ENCODE results near the gene CCM2. TPM values are rescaled to one million over a fixed set of nuclear protein-coding genes. Genes with fewer than 3 reads are reported as not detected.
A peak's percentile ranks its signal among the peaks of the same experiment; 100 is the strongest.
"Not testable (repeated sequence)": the region's sequence is repeated elsewhere in the genome, so short reads cannot be mapped to it uniquely, and the experiment has no call there.

CCM2 gene
- total and polyA plus RNA-seq, 4 donors: 25.8 to 48.9 (median 41.6) TPM

DNA sequence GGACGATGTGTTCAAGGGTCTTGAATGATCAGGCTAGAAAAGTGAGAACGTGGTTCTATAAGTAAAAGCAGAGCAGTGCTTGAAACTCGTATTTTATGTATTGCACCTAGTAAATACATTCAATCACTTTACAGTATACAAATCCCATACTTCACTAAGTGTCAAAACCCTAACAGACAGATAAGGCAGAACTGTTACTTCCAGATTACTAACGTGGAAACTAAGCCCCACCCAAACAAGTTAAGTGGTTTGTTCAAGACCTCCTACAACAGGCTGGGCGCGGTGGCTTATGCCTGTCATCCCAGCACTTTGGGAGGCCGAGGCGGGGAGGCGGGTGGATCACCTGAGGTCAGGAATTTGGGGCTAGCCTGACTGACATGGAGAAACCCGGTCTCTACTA lies 12.0 kb upstream of the CCM2 start:
- 84% methylated on average over 8 of the region's 10 CpGs for WGBS (ENCODE audit: insufficient coverage)
- no peak for DNase-seq (ENCODE audit: low read depth in 4 of 6, low spot score in 6 of 6)
- no peaks in the 10 kb centered on the region for H3K9me3 ChIP-seq (ENCODE audit: control insufficient read depth, insufficient read depth, low read length)
- no peak overlapping the region for H3K27ac ChIP-seq (ENCODE audit: low read depth, low read length)
- H3K4me3 ChIP-seq (ENCODE audit: low read depth, low read length): no peak overlapping the region
- H3K36me3 ChIP-seq (ENCODE audit: control insufficient read depth, insufficient read depth, low read length): peaks cover 10% of the 10 kb centered on the region
- H3K27me3 ChIP-seq (ENCODE audit: control insufficient read depth, insufficient read depth, low read length): no peaks in the 10 kb centered on the region
- peaks cover 18% of the 10 kb centered on the region for H3K4me1 ChIP-seq (ENCODE audit: control insufficient read depth, insufficient read depth, low read length)

DNA sequence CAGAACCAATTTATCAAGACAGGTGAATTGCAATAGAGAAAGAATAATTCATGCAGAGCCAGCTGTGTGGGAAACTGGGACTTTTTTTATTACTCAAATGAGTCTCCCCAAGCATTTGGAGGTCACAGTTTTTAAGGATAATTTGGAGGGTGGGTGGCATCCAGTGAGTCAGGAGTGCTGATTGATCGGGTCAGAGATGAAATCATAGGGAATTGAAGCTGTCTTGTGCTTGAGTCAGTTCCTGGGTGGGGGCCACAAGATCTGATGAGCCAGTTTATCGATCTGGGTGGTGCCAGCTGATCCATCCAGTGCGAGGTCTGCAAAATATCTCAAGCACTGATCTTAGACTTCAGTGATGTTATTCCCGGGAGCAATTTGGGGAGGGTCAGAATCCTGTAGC lies 11.3 kb upstream of the CCM2 start:
- DNase-seq (ENCODE audit: low read depth in 4 of 6, low spot score in 6 of 6): no peak
- H3K27ac ChIP-seq (ENCODE audit: low read depth, low read length): no peak overlapping the region
- H3K27me3 ChIP-seq (ENCODE audit: control insufficient read depth, insufficient read depth, low read length): no peaks in the 10 kb centered on the region
- WGBS (ENCODE audit: insufficient coverage): 91% methylated on average over 2 of the region's 4 CpGs
- peaks cover 8% of the 10 kb centered on the region for H3K36me3 ChIP-seq (ENCODE audit: control insufficient read depth, insufficient read depth, low read length)
- peaks cover 18% of the 10 kb centered on the region for H3K4me1 ChIP-seq (ENCODE audit: control insufficient read depth, insufficient read depth, low read length)
- no peaks in the 10 kb centered on the region for H3K9me3 ChIP-seq (ENCODE audit: control insufficient read depth, insufficient read depth, low read length)
- no peak overlapping the region for H3K4me3 ChIP-seq (ENCODE audit: low read depth, low read length)

DNA sequence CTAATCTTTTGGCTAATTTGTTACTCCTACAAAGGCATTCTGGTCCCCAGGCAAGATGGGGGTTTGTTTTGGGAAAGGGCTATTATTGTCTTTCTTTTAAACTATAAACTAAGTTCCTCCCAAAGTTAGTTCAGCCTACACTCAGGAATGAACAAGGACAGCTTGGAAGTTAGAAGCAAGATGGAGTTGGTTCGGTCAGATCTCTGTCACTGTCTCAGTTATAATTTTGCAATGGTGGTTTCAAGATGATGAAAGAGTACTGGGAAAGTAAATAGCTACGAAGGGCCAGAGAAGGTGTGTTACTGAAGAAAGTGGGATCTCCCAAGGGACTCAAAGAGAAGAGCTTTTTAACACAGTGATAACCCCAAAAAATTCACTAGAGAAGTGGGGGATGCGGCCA lies 10.9 kb upstream of the CCM2 start:
- Histone ChIP-seq H3K27me3 (ENCODE audit: control insufficient read depth, insufficient read depth, low read length) (no peaks in the 10 kb centered on the region), H3K36me3 (ENCODE audit: control insufficient read depth, insufficient read depth, low read length) (peaks cover 4% of the 10 kb centered on the region), H3K27ac (ENCODE audit: low read depth, low read length) (no peak overlapping the region), H3K9me3 (ENCODE audit: control insufficient read depth, insufficient read depth, low read length) (no peaks in the 10 kb centered on the region), H3K4me1 (ENCODE audit: control insufficient read depth, insufficient read depth, low read length) (peaks cover 18% of the 10 kb centered on the region), H3K4me3 (ENCODE audit: low read depth, low read length) (no peak overlapping the region)
- 91% methylated on average over 3 of the region's 3 CpGs for WGBS (ENCODE audit: insufficient coverage)
- no peak for DNase-seq (ENCODE audit: low read depth in 4 of 6, low spot score in 6 of 6)

DNA sequence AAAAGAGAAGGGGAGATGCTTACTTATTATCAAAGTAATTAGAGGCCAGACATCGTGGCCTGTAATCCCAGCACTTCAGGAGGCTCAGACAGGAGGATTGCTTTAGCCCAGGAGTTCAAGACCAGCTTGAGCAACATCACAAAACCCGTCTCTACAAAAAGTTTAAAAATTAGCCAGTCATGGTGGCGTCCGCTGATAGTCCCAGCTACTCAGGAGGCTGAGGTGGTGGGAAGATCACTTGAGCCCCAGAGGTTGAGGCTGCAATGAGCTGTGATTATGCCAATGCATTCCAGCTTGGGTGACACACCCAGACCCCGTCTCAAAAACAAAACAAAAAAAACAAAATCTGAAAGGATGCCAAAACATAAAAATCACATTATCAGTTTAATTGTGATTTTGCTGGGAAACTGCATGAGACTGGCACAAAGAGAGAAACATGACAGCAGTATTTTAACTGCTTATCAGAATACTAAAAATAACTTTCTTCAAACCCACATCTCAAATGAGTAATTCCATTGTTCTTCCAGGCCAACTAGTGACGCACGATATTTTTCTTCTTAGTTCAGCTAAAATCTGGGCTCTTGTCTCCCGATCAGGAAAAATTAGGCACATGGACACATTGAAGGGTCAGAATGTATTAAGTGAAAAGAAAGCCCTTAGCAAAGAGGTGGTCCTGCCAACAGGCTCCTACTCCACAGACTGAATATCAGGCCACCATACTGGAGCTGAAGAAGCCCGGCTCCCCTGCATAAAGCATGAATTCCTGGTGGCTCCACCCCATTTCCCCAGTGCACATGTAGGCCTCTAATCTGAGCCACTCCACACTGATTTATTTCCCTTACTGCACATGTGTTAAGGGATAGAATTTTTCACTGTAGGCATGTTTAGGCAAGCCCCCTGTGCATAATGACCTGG lies 9.6 kb upstream of the CCM2 start:
- H3K27me3 ChIP-seq (ENCODE audit: control insufficient read depth, insufficient read depth, low read length): no peaks in the 10 kb centered on the region
- no peaks in the 10 kb centered on the region for H3K9me3 ChIP-seq (ENCODE audit: control insufficient read depth, insufficient read depth, low read length)
- no peaks in the 10 kb centered on the region for H3K36me3 ChIP-seq (ENCODE audit: control insufficient read depth, insufficient read depth, low read length)
- peak overlapping the region; percentile 40 for H3K27ac ChIP-seq (ENCODE audit: low read depth, low read length)
- no peak overlapping the region for H3K4me3 ChIP-seq (ENCODE audit: low read depth, low read length)
- H3K4me1 ChIP-seq (ENCODE audit: control insufficient read depth, insufficient read depth, low read length): peaks cover 16% of the 10 kb centered on the region
- 88% methylated on average over 5 of the region's 9 CpGs for WGBS (ENCODE audit: insufficient coverage)
- no peak for DNase-seq (ENCODE audit: low read depth in 4 of 6, low spot score in 6 of 6)

DNA sequence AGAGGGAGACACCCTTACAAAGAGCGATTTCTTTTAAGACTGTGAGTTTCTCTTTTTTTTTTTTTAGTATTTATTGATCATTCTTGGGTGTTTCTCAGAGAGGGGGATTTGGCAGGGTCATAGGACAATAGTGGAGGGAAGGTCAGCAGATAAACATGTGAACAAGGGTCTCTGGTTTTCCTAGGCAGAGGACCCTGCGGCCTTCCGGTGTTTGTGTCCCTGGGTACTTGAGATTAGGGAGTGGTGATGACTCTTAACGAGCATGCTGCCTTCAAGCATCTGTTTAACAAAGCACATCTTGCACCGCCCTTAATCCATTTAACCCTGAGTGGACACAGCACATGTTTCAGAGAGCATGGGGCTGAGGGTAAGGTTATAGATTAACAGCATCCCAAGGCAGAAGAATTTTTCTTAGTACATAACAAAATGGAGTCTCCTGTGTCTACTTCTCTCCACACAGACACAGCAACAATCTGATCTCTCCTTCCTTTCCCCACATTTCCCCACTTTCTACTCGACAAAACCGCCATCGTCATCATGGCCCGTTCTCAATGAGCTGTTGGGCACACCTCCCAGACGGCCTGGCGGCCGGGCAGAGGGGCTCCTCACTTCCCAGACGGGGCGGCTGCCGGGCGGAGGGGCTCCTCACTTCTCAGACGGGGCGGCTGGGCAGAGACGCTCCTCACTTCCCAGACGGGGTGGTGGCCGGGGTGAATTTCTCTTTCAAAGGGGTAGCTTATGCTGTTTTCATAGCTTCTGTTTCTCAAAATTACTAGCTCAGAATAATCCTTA lies 7.8 kb upstream of the CCM2 start:
- H3K4me3 ChIP-seq (ENCODE audit: low read depth, low read length); H3K4me1 ChIP-seq (ENCODE audit: control insufficient read depth, insufficient read depth, low read length); H3K36me3 ChIP-seq (ENCODE audit: control insufficient read depth, insufficient read depth, low read length); H3K9me3 ChIP-seq (ENCODE audit: control insufficient read depth, insufficient read depth, low read length); DNase-seq (ENCODE audit: low read depth in 4 of 6, low spot score in 6 of 6); H3K27me3 ChIP-seq (ENCODE audit: control insufficient read depth, insufficient read depth, low read length); H3K27ac ChIP-seq (ENCODE audit: low read depth, low read length): not testable (repeated sequence)
- WGBS (ENCODE audit: insufficient coverage): no CpG with 5 or more reads among the region's 21 CpGs

DNA sequence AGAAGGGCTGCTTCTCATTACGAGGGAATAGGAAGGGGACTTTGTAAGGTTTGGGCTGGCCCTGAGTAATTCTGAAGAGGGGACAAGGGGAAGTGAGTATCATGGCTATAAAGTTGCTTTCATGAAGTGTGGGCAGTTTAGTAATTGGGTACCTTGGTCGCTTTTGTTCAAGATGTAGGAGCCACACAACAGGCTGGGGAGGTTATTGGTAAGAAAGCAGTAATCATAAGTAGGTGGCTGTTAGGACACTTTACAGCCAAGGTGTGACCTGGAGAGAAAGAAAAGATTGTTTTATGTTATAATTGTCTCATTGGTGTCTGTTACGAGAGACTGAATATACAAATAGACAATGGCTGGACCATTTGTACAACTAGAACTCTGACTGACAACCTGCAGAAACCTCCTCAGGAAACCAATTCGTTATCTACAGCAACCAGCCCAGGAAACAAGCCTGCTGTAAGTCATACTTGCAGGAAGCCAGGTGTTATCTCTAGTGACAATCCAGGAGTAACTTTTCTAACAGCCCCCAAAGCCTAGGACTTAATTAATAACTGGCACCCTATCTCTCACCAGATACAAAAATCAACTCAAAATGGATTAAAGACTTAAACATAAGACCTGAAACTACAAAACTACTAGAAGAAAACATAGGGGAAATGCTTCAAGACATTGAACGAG lies 5.0 kb upstream of the CCM2 start:
- Histone ChIP-seq H3K9me3 (ENCODE audit: control insufficient read depth, insufficient read depth, low read length) (no peaks in the 10 kb centered on the region), H3K36me3 (ENCODE audit: control insufficient read depth, insufficient read depth, low read length) (no peaks in the 10 kb centered on the region), H3K4me3 (ENCODE audit: low read depth, low read length) (no peak overlapping the region), H3K27ac (ENCODE audit: low read depth, low read length) (no peak overlapping the region), H3K4me1 (ENCODE audit: control insufficient read depth, insufficient read depth, low read length) (no peaks in the 10 kb centered on the region), H3K27me3 (ENCODE audit: control insufficient read depth, insufficient read depth, low read length) (no peaks in the 10 kb centered on the region)
- DNase-seq (ENCODE audit: low read depth in 4 of 6, low spot score in 6 of 6): no peak
- WGBS (ENCODE audit: insufficient coverage): 84% methylated on average over 3 of the region's 5 CpGs

DNA sequence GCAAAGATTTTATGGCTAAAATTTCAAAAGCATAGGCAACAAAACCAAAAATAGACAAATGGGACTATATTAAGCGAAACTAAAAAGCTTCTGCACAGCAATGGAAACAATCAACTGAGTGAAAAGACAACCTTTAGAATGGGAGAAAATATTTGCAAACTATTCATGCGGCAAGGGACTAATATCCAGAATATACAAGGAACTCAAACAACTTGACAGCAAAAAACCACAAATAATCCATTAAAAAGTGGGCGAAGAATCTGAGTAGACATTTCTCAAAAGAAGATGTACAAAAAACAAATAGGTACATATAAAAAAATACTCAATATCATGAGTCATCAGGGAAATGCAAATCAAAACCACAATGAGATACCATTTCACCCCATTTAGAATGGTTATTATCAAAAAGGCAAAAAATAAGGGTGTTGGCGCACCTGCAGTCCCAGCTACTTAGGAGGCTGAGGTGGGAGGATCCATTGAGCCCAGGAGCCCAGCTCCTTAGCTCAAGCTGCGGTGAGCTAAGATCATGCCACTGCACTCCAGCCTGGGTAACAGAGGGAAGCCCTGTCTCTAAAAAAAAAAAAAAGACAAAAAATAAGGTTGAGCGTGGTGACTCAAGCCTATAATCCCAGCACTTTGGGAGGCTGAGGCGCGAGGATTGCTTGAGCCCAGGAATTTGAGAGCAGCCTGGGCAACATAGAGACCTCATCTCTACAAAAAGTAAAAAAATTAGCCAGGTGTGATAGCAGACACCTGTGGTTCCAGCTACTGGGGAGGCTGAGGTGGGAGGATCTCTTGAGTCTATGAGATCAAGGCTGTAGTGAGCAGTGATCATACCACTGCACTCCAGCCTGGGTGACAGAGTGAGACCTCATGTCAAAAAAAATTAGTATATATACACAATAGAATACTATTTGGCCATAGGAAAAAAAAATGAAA lies 4.2 kb upstream of the CCM2 start:
- WGBS (ENCODE audit: insufficient coverage): 100% methylated on average over 1 of the region's 8 CpGs
- no peak overlapping the region for H3K27ac ChIP-seq (ENCODE audit: low read depth, low read length)
- no peak for DNase-seq (ENCODE audit: low read depth in 4 of 6, low spot score in 6 of 6)

DNA sequence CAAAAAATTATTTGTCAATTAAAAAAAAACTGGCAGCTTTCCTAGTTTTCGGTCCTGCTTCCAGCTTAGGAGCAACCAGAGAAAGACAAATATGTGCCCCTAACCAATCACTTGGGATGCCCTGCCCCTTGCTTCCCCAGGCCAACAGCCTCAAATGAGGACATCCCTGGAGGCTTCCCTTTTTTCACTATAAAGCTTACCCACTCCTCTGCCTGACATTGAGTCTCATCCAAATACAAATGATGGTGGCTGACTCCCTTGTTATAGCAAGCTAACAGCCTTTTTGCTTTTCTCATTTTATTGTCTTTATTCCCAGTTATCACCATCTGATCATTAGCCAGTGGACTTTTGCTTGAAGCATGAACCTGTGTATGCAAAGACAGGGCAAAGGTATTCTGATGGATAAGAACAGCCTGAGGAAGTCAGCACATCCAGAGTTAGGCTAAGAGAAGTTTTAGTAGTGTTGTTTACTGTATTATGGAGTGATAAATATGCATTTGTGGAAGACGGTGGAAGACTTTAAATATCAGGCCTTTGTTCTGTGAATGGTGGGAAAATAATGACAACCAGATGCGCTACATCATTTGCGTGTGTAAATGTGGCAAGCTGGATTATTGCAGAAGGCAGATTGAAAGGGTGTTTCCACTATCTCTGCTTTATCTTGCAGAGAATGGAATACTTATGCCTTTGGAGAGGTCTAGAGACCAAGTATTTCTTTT lies 1.7 kb upstream of the CCM2 start:
- H3K27ac ChIP-seq (ENCODE audit: low read depth, low read length): no peak overlapping the region
- DNase-seq (ENCODE audit: low read depth in 4 of 6, low spot score in 6 of 6): no peak
- H3K4me1 ChIP-seq (ENCODE audit: control insufficient read depth, insufficient read depth, low read length): peaks cover 4% of the 10 kb centered on the region
- H3K27me3 ChIP-seq (ENCODE audit: control insufficient read depth, insufficient read depth, low read length): no peaks in the 10 kb centered on the region
- H3K36me3 ChIP-seq (ENCODE audit: control insufficient read depth, insufficient read depth, low read length): no peaks in the 10 kb centered on the region
- H3K9me3 ChIP-seq (ENCODE audit: control insufficient read depth, insufficient read depth, low read length): no peaks in the 10 kb centered on the region
- no peak overlapping the region for H3K4me3 ChIP-seq (ENCODE audit: low read depth, low read length)
- 74% methylated on average over 3 of the region's 4 CpGs for WGBS (ENCODE audit: insufficient coverage)

More for the DNA sequence above, 4.2 kb upstream of the CCM2 start:
- Histone ChIP-seq H3K4me1 (ENCODE audit: control insufficient read depth, insufficient read depth, low read length) (no peaks in the 10 kb centered on the region), H3K27me3 (ENCODE audit: control insufficient read depth, insufficient read depth, low read length) (no peaks in the 10 kb centered on the region), H3K4me3 (ENCODE audit: low read depth, low read length) (no peak overlapping the region), H3K36me3 (ENCODE audit: control insufficient read depth, insufficient read depth, low read length) (no peaks in the 10 kb centered on the region), H3K9me3 (ENCODE audit: control insufficient read depth, insufficient read depth, low read length) (no peaks in the 10 kb centered on the region)
